ENCODE data around the gene USP35.
"Not testable (repeated sequence)": the region's sequence is repeated elsewhere in the genome, so short reads cannot be mapped to it uniquely, and the experiment has no call there.

The USP35 gene

DNA sequence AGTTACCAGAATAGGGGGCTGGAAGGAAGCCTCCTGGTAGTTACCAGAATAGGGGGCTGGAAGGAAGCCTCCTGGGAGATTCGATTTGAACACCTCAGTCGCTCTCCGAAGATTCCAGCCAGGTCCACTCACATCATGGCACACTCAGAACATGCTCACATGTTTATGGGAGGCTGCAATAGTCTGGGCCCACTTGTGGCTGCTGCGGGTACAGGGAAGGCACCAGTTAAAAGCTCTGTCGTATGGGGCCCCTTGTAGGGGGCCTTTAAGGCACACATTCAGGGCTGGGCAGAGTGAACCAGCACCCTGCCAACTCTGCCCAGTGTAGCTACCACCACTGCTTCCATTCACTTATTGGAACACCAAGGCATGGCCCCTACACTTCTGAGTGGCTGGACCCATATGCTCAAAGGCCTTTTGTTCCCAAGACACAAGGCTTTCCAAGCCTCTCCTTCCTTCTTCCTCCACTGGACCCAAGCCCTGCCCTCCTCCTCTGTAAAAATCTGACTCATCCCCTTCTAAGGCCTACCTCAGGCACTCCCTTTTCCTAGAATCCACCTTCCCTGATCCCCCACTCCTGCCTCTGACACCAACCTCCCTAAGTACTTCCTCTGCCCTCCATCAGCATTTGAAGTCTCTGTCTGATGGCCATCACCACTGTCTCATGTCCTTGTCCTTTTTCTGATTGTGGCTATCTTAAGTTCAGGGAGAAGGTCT lies 28.0 kb downstream of the USP35 start:
- no peak for DNase-seq

DNA sequence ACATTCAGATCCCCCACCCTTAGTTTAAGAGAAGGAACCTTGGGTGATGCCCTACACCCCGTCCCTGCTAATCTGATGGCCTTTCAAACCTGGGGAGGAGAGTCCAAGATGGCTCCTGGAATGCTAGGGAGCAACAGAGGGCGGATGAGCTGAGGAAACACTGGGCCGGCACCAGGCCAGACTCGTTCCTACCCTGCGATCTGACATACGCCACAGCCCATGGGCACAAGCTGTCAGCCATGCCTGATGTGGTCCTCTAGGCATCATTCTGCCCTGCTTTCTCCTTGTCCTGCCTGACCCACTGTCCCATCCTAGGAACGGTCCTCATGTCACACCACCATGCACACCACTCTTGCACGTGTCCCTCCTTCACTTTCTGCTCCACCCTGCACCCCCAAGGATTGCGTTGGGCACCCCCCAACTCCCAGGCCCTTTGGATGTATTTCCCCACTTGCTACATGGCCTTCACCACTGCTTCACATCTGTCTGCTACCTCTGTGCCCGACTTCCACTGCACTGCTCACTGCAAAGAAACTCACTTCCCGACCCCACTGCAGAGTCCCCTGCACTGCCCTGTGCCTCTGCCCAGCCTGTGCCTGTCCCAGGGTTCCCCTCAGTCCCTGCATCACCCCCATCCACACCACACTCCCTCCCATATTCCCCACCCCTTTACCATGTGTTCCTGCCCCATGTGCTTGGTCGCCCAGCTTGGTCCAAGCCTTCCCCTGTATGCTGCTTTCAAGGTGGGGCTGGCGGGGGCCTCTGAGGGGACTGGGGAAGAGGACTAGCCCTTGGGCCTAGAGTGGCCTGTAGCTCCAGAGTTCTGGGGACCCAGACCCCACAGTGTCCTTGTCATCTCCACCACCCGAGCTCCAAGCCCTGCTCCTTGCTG lies 29.2 kb downstream of the USP35 start:
- no peak for DNase-seq

GRCh38 chr11:78218707-78219492 lies 30.2 kb downstream of the USP35 start:
- no peak for DNase-seq

- DNase-seq, result no peak
These were observed 30.9 kb downstream of the USP35 start for GRCh38 chr11:78219493-78220217.

DNA sequence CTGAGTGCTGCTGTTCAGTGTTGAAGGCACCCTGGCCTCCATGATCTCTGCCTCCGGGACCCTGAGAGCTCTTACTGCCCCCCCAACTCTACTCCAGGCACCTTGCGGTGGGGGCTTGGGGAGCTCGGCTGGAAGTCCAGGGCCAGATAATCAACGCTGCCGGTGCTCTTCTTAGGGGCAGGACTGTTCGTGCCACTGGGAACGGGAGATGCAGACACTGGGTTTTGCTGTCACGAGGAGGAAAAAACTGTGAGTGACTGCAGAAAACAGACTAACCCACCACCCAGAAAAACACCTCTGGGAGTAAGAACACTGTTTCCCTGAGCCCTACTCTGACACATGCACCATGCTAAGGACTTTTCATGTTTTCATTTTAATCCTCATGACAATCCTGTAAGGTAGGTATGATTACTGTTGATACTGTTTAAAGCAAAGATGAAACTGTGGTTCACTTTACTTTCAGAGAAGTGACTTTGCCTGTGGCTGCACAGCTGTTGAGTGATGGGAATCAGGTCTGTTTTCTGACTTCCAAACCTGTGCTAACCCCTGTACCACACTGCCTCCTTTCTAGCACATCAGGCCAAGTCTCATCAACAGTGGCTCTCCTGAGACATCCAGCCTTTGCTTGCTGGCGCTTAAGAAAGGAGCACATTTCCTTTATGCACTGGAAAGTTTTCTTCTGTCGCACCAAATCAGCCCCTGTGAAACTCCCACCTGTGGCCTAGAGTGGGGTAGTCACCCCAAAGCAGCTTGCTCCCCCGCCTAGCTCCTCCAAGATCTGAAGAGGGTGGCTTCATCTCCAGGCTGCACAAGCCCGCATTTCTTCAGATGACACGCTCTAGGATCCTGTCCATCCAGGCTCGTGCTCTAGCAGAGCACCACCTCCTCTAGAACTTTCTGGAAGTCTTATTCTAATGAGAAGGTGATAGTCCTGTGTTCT lies 31.8 kb downstream of the USP35 start:
- no peak for DNase-seq

- DNase-seq, result no peak
These were observed 32.9 kb downstream of the USP35 start for GRCh38 chr11:78221396-78222315.

GRCh38 chr11:78222726-78223125 lies 34.0 kb downstream of the USP35 start:
- not testable (repeated sequence) for DNase-seq

- no peak for DNase-seq
These were observed 34.7 kb downstream of the USP35 start for GRCh38 chr11:78223320-78223954.

GRCh38 chr11:78224506-78224905 lies 35.8 kb downstream of the USP35 start:
- no peak for DNase-seq

GRCh38 chr11:78224906-78225420 lies 36.2 kb downstream of the USP35 start:
- DNase-seq, result no peak

GRCh38 chr11:78226684-78227680 lies 38.3 kb downstream of the USP35 start:
- DNase-seq, result no peak

DNA sequence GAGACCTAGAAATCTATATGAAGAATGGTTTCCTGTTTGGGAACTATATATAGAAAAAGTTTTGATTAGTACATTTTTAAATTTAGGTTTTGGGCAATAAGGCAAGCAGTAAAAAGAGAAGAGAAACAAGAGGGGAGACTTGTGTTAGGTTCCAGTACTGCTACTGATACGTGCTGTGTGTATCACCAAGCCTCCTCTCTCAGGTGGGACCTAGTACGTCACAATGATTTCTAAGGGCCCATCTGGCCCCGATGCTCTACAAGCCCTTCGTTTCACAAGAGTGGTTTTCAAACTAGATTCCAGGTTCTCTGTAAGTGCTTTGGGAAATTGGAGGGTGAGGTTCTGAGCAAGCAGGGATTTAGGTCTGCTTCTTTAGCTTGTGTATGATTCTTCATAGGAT lies 39.2 kb downstream of the USP35 start:
- no peak for DNase-seq

GRCh38 chr11:78228467-78228866 lies 39.7 kb downstream of the USP35 start:
- peak; percentile 10 for DNase-seq

DNA sequence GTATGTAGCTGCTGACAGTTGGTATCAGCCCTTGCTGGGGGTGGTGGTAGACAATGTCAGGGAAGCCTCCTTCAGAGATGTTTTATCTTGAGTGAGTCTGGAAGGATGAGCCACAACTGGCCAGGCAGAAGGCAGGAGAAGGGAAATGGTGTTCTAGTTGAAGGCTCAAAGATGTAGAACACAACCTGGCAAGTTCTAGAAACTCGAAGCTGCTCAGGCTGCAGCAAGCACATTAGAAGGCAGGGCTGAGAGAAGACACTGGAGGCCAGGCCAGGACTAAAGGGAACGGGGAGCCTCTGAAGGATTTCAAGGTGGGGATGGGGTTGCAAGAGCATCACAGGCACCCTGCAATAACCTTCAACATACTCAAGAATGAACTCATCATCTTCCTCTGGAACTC lies 40.4 kb downstream of the USP35 start:
- no peak for DNase-seq

GRCh38 chr11:78230161-78230877 lies 41.6 kb downstream of the USP35 start:
- DNase-seq, result no peak

DNA sequence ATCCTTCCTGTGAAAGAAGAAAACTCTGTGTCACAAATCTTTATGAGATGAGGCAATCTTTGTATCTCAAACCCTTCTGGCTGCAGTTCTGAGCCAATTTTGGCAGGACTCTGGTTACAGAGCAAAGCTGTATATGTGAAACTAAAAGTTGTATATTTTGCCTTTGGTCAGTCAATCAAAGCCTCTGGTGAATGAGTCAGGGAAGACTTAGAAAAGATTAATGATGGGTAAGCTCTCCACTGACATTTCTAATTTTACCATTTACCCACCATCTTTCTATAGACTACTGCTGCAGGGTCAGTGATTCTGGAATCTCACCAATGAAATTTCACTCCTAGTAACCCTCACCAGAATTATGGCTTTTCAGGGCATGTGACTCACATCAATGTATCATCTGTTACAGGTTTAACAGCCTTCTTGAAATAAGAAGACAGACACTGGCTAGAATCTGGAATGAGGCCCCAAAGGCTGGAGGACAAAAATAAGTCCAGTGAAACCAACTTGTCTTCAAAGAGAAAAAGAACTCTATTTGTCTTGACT lies 43.3 kb downstream of the USP35 start:
- DNase-seq, result no peak

DNA sequence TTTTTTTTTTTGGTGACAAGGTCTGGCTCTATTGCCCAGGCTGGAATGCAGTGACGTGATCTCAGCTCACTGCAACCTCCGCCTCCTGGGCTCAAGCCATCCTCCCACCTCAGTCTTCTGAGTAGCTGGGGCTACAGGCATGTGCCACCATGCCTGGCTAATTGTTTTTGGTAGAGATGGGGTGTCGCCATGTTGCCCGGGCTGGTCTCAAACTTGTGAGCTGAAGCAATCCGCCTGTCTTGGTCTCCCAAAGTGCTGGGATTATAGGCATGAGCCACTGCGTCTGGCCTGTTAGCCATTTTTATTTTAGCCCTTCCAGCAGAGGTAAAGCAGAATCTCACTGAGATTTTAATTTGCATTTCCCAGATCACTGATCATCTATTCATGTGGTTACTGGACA lies 44.3 kb downstream of the USP35 start:
- not testable (repeated sequence) for DNase-seq

Data from NCI-H1436 treated with DMSO at 0.1 percent for 48 hours (cell line).